Measurements from ENCODE around the gene NUP54.
A peak's percentile ranks its signal among the peaks of the same experiment; 100 is the strongest.

NUP54 gene, protein sequence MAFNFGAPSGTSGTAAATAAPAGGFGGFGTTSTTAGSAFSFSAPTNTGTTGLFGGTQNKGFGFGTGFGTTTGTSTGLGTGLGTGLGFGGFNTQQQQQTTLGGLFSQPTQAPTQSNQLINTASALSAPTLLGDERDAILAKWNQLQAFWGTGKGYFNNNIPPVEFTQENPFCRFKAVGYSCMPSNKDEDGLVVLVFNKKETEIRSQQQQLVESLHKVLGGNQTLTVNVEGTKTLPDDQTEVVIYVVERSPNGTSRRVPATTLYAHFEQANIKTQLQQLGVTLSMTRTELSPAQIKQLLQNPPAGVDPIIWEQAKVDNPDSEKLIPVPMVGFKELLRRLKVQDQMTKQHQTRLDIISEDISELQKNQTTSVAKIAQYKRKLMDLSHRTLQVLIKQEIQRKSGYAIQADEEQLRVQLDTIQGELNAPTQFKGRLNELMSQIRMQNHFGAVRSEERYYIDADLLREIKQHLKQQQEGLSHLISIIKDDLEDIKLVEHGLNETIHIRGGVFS

DNA sequence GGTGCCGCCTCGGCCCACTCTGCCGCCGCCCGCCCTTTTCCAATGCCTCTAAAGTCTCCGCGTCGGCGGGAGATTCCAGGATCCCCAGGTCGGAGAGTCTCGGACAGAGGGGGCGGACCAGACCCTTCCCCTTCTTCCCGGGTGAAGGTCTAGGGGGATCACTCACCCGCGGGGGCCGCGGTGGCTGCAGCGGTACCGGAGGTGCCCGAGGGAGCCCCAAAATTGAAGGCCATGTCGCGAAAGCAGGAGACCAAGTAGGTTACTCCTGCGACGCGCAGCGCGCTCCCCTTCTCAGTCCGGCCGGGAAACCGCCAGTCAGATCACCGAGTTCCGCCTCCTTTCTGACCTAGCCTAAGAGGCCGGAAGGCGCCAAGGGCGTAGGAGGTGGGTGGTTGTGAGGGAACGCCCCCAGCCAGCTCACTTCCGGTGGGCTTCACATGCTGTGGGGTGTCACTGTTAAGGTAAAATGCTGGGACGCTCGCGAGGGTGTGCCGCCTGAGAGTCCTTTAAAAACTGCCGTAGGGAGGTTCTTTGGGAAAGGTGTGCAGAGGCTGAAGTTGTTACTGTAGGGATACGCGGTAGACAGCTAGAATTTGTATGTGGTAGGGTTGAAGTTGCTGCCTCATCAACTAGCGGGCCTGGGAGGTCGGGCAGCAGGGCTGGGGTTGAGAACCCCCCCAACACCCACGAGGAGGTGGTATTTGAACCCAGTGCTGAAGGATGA is at the start of gene NUP54:
NUP54 (minus strand) TSS at position 256 of the 724 bp plus-strand sequence; CDS start at position 233, 23 bp downstream.
- peak; percentile 95 to 98 (median 97) for DNase-seq

- peak in 1 of 3 donors; percentile 22 for DNase-seq
Observed at GRCh38 chr4:76197031-76197743, 49.0 kb upstream of the NUP54 start.

- peak; percentile 58 to 64 (median 62) for DNase-seq
Observed at GRCh38 chr4:76196376-76196775, 48.2 kb upstream of the NUP54 start.

GRCh38 chr4:76195326-76195725 is 47.1 kb upstream of the NUP54 start:
- no peak for DNase-seq

GRCh38 chr4:76194325-76194724 is 46.1 kb upstream of the NUP54 start:
- DNase-seq, result peak; percentile 87 to 99 (median 97)

- peak; percentile 28 to 49 (median 38) for DNase-seq
Observed at GRCh38 chr4:76192236-76192635, 44.0 kb upstream of the NUP54 start.

GRCh38 chr4:76188557-76188956 is 40.4 kb upstream of the NUP54 start:
- DNase-seq, result no peak

- DNase-seq, result no peak
Observed at GRCh38 chr4:76188149-76188548, 40.0 kb upstream of the NUP54 start.

GRCh38 chr4:76187152-76187551 is 39.0 kb upstream of the NUP54 start:
- DNase-seq, result no peak

DNA sequence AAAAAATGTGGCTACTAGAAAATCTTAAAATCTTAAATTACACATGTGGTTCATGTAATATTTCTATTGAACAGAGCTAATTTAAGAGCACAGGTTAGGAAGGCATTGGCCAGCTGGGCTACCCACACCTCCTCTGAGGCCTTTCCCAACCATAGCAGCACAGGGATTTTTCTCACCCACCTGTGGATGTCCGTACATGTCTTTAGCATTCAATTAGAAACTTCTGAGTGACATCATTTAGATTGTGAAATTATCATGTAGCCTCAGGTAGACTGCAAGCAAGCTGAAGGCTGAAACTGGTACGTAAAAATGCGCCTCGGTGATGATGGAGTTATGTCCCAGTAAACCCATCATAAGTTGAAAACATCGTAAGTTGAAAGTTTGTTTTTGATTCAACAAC is 34.3 kb upstream of the NUP54 start:
- DNase-seq, result no peak

GRCh38 chr4:76179398-76180318 is 31.5 kb upstream of the NUP54 start:
- peak; percentile 89 to 95 (median 95) for DNase-seq

DNA sequence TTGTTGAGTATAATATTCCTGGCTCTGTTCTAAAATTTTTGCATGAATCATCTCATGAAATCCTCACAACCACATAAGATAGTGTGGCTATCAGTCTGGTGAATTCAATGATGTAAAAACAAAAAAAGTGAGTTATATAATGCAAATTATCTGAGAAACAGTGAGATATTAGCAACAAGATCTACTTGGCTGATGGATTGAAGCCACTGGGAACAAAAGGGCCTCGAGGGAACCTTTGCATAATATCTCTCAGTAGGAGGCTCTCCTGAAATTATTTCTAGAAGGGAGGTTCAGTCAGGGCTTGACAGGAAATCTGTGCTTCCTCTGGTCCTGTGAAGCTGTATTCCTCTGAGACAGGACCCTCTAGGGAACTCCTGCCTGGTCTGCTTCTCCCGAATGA is 30.1 kb upstream of the NUP54 start:
- no peak for DNase-seq

- DNase-seq, result no peak
Observed at GRCh38 chr4:76177709-76178108, 29.5 kb upstream of the NUP54 start.

GRCh38 chr4:76175336-76175735 is 27.1 kb upstream of the NUP54 start:
- no peak for DNase-seq

- DNase-seq, result no peak
Observed at GRCh38 chr4:76174216-76174615, 26.0 kb upstream of the NUP54 start.

GRCh38 chr4:76168688-76169087 is 20.5 kb upstream of the NUP54 start:
- no peak for DNase-seq

- no peak for DNase-seq
Observed at GRCh38 chr4:76166480-76166879, 18.3 kb upstream of the NUP54 start.

- no peak for DNase-seq
Observed at GRCh38 chr4:76160355-76160754, 12.2 kb upstream of the NUP54 start.

DNA sequence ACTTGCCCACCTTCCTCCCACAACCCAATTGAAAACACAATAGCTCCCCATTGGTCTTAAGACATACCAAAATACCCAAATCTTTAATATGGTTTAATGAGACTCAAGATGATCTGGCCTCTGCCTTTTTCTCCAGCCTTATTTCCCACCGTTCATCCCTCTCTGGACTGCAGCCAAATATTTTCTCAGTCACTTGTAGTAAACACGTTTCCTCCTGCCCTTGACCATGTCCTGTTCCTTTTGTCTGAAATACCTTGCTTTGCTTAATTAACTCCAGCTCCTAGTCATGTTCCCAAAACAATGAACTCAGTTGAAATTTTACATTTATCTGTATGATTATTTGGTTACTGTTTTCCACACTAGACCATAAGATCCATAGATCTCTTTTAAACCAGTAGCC is 8.4 kb upstream of the NUP54 start:
- DNase-seq, result no peak

DNA sequence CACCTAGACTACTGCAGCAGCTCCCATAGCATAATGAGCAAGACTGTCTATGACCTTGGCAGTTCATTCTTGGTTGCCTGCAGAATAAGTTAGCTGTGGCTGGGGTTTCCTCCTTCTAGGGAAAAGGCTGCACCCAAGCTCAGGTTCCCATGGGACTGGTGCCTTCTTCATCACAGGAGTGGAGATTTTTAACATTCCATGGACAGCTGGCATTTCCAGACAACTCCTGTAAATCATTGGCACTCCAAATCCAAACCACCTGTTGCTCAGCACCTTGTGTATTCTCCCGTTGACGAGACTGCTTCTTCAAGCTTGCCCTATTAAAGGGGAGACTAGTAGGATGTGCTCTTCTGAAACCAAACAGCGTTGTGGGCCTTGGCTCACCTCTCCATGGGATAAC is 7.8 kb upstream of the NUP54 start:
- no peak for DNase-seq

DNA sequence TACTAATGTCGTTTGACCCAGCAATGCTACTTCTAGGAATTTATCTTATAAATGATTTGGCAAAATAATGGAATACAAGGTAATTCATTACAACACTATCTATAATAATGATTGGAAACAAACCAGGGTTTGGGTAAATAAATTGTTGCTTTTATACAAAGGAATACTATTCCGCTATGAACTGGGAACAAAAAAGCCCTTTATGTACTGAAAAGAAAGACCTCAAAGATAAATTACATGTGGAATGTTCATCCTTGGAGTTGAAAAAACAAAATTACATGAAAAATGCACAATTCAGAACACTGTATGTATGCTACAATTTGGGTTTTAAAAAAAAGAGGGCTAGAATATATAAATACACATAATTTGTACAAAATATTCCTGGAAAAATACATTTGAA is 5.2 kb upstream of the NUP54 start:
- no peak for DNase-seq

All from suppressor macrophage treated with lipopolysaccharide for 1 hour (primary cell).